HG03354 (cell line): ENCODE results near the gene ROBO2.

Experiments
- ATAC-seq: cut with Tn5 transposase; IDR thresholded peaks from one replicate; pipeline ENCODE4 v1.9.1; 2021; ENCODE audit warnings: mild to moderate bottlenecking; ENCODE audit not compliant: unreplicated experiment, poor library complexity, severe bottlenecking

Gene ROBO2

DNA sequence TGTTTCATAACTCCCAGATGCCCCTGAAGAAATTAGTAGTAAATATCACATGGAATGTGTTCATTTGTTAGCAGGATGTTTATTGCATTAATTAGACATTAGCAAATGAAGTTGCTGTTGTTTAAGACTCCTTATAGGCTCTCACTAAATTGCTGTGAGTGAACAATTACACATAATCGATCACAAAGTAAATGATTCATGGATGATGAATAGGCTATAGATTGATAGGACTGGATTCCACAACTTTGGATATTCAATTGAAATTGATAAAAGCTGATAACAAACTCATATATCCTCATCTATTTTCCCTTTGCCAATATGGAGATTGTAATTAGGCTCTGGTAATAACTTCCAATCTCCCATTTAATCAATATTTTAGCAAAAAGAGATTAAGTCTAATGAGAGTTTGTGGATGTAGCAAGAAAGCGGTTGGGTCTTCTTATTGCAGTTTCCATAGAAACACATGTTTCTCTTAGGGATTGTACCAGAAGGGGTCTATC is 555.5 kb downstream of the ROBO2 start:
- no peak for ATAC-seq

DNA sequence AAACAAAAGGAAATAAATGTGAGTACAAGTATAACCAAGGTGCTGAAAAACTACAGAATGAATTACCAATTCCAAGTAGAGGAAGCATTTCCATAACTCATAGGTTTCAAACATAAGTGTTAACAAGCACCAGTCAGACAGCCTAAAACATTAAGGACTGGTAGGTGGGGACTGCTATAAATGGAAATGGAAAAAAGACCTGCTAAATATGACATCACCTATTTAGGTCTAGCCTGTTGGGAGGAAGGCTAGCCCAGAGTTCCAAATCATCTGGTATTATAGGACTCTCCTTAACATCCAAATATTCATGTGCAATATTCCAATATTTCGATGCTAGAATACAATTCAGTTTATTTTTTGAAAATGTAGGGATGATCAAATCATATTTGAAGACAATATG is 560.0 kb downstream of the ROBO2 start:
- no peak for ATAC-seq

DNA sequence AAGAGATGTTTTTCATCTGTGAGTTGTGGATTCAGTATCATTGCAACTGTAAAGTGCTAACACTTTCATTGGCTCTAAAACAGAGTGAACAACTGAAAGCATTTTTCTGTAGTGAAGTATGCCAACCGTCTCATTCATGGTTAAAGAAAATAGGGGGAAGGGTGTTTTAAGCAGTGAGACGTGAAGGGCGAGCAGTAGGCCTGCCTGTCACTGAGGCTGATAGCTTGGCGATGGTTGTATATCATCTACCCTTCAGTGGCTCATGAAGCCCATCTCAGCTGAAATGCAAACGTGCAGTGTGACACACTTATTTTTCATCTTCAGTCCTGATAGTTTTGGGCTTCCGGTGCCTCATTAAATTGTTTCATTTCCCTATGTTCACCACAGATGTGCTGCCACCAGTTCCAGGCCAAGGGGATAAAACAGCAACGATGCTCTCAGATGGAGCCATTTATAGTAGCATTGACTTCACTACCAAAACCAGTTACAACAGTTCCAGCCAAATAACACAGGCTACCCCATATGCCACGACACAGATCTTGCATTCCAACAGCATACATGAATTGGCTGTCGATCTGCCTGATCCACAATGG is 562.0 kb downstream of the ROBO2 start:
- no peak for ATAC-seq

DNA sequence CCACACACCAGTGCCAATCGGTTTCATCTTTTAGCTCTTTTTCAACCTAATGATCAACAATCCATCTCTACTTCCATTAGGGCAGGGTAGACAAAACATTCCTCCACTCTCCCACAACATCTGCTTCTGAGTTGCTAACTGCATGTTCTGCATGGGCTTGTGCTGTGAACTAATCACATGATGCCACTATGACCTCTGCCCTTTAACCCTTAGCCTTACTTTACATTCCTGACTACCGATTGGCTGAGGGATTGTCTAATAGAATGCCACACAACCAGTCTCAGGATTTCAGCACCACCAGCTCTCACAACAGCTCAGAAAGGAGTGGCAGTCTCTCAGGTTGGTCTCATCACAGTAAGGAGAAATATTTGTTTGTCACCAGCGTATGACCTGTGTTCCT is 562.8 kb downstream of the ROBO2 start:
- ATAC-seq = no peak

DNA sequence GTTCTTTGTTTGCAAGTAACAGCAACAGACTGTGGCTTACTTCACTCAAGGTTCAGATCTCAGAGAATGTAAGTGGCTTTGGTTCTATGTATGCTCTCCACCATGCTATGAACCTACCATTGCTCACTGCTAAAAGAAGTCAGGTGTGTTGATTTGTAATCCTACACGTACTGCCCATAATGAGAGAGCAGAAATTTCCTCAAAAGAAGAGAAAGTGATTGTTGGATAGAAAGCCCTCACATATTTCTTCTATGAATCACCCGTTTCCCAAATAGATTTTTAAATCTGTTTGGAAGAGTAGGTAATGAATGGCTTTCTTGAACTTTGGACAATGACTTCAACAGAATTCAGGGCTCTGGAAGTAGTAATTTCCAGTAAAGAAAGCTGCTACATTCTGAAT is 565.4 kb downstream of the ROBO2 start:
- no peak for ATAC-seq

DNA sequence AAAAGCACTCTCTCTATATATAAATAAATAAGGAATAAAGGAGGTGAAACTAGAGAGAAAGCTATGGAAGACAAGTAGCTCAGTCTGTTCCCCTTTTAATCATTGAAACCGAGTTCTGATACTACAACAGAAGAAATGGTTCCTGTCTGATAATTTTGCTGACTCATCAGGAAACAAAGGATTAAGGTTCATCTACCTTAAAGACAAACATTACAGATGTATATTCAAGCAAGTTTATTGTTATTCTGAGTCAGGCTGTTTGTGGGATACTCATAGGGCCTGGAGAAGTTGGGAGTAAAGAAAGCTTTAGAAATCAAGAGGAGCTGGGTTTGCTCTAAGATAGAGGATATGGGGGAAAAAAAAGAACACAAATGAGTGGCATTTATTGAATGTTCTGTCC is 566.0 kb downstream of the ROBO2 start:
- no peak for ATAC-seq

DNA sequence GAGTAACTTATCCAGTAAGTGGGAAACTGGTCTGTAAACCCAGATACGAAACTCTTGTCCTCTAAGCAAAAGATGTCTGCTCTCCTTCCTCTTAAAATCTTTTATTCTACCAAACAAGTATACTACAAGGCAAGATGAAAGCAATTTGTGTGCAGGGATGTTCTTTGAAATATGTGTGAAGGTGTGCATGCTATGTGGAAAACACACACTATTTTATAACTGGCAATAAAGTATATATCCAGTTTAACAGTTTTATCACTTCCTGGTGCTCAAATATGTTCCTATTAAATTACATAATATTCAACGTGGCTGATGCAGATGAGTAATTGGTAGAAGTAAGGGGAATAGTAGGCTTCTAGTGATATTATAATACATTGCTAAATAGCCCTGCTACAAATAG is 566.5 kb downstream of the ROBO2 start:
- no peak for ATAC-seq

DNA sequence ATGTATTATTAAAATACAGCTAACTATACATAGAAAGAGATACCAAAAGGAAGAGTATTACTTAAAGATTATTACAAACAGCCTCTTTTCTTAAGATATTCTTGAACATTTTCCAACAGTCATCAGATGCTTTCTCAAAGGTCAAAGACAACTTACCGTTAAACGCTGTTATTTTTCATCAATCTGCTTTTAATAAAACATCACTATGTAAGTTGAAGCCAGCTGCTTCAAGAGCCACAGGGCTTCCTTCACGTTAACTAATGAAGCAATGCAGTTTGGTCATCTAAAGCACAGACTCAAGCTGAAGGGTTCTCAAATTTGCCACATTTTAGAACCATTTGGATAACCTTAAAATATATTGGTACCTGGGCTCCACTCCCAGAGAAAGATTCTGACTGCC is 578.8 kb downstream of the ROBO2 start:
- ATAC-seq = no peak

DNA sequence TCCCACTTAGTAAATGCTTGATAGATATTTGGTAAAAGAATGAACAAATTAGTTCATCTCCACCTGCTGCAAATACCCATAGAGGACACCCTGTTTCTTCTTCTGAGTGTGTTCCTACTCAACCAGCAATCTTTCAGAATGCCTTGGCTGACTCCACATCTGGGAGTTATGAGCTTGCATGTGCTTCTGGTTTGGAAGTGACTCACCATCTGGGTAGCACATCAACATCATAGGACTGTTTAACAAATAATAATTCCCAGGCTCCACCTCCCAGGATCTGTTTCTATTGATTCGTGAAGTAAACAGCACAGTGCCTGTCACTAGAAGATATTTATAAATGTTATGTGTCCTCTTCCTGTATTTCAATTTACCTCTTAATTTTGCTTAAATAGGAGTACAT is 580.1 kb downstream of the ROBO2 start:
- ATAC-seq = no peak

DNA sequence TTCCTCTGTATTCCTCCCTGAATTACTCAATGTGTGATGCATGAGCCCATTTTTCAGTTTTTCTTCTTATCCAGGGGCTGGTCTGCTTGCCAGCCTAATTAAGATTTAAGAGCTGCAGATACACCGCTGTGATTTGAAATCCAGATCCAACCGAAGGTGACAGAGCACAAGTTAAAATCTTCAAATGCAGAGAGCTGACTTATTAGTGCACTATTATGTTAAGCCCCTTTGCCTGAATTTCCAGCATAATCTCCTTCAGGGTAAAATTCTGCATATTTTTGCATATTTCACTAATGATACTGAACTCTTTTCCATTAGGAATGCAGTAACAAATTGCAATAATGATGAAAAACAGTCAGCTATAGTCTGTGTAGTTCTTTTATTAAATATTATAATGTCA is 583.6 kb downstream of the ROBO2 start:
- no peak for ATAC-seq

DNA sequence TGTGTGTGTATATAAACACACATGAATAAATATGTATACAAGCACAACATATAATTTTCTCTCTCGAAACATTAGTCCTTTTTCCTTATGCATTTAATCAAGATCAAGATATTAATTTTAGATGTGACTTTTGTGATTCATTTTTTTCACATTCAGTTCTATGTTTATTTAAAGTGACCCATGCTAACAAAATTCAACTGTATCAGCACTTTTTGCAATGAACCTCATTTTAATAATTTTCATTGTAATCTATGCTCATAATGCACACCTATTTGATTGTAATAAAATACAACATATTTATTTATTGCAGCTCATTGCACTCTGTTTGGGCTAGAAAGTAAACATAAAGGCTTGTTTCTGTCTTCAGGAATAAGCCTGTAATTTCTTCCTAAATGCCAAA is 586.3 kb downstream of the ROBO2 start:
- no peak for ATAC-seq

DNA sequence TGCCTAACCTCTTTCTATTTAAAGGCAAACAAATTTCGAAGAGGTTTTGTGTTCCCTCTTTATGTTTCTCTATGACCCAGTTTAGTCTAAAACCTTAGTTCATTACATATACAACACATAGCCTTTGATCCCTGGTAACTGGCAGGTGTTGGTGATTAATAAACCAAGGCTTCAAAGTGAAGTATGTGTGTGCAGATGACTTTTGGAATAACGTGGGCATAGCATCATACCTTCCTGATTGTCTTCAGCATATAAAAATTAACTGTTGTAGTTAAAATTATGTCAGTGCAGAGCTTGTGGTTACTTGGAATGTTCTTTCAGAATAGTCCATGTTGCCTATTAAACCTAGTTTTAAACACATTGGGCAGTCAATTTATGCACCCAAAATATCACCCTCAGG is 608.3 kb downstream of the ROBO2 start:
- ATAC-seq = no peak

DNA sequence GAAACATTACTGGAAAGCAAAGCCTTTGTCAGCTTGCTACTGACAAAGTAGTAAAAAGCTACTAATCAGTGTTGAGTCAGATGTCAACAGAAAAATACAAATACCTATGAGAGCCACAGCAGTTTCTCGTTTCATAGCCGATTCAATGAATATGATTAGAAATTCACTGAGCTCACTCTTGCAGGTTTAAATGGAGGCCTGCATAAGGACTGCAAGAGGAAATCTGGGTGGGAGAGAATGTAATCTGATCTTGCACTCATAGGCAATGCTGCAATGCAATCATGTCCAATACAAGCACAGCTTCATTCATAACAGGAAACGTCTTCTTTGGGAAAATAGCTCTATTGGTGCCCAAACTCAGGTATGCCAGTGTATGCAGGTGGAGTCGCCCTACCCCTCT is 608.8 kb downstream of the ROBO2 start:
- no peak for ATAC-seq

DNA sequence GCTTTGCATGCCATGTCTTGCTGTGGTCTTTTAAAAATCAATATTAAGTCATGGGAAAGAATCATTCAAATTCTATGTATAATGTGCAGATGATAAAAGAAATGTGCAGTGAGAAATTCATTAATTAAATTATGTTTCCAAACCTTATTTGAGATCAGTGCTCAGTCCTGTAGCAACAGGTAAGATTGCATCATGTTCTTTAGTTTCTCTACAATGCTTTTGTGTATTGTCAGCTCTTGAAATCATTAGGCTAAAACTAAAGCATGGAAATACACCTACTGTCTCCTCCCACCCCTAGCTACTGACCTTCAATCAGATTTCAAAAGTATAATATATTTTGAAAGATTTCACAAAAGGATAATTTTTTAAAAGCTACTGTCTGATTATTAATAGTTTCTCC is 612.7 kb downstream of the ROBO2 start:
- ATAC-seq = no peak

DNA sequence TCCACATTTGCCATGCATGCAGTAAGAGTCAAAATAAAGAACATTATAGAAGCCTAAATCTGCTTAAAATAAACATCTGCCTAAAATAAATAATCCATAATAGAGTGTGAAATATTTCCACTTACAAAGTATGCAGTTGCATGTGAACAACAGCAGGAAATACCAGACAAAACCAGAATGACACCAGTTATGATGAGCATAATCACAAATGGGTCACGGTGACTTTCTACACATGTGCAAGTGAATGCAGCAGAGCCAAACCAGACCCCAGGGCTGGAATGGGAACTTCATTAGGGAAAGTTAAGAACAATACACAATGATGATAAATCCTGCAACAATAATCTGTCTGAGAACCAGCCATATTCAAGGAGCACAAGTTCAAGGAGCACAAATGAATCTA is 615.5 kb downstream of the ROBO2 start:
- no peak for ATAC-seq

DNA sequence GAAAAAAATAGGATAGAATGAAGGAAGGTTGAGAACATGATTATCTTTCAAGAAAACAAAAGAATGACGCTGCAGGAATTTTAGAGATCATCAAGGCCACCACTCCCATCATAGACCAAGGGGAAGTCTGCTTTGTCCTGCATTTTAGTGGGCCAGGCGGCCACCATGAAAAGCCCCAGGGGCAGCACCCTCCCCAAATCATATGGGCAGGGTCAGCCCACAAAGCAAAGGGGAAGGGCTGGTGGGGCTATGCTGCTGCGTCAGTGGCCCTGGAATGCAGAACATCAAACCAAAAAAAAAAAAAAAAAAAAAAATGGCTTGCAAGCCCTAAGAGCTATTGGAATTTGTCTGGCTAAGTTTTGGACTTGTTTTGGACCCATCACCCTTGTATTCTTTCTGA is 620.8 kb downstream of the ROBO2 start:
- no peak for ATAC-seq

DNA sequence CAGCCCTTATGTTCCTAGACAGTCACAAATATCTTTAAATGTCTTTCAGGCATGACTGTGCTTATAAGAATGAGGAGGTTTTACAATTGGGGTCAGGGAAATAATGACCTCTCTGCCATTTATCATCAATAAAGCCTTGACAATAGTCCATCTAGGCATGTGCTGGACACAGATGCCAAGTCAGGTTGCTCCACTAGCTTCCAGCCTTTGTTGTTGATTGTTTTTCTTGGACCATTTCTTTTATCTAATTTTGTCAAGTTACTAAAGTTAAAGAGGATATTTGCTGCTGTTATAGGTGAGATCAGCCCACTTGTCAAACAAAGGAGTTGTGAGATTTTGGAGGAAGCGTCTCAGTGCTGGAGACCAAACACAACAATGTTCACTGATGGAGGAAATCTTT is 628.0 kb downstream of the ROBO2 start:
- no peak for ATAC-seq

DNA sequence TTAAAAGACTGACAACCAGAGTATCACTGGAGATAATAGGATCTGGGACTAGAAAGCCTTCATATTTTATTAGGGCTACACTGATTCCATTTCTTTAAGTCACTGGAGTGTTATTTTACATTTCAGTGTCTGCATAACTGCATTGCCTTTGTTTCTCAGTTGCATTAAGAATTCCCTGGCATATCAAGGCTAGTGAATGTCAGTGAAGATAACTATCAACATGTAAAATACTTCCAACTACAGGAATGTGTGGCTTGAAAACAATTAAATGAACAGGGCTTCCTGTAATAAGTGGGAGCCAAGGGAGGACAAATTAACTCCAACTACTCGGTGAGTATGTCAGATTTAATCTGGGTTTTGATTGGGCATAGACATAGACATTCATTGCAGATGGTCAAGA is 628.5 kb downstream of the ROBO2 start:
- ATAC-seq = no peak

DNA sequence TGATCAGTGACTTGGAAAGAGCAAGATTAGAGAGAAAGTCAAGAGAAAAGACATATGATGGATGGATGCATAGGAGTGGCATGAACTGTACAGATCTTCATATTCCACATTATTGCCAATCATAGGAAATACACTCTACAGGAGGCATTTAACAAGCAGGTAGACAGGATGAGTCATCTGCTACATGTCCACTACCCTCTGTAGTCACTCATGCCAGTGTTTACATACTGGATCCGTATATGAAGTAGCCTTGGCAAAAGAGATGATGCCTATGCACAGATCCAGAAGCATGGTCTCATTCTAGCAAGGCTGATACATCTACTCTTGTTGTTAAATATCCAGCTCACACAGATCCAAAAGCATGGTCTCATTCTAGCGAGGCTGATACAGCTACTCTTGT is 632.1 kb downstream of the ROBO2 start:
- ATAC-seq = no peak

DNA sequence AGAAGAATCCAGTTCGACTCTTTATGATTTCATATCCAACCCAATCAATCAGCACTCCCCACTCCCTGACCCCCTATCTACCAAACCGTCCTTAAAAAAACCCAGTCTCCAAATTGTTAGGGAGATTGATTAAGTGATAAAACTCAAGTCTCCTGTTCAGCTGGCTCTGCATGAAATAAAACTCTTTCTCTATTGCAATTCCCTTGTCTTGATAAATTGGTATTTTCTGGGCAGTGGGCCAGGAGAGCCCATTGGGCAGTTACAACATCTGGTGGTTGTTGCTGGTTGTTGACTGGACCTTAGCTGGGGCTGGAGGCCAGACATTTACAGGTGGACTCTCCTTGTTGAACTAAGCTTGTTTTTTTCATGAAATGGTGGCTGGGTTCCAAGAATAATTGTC is 642.3 kb downstream of the ROBO2 start:
- no peak for ATAC-seq

DNA sequence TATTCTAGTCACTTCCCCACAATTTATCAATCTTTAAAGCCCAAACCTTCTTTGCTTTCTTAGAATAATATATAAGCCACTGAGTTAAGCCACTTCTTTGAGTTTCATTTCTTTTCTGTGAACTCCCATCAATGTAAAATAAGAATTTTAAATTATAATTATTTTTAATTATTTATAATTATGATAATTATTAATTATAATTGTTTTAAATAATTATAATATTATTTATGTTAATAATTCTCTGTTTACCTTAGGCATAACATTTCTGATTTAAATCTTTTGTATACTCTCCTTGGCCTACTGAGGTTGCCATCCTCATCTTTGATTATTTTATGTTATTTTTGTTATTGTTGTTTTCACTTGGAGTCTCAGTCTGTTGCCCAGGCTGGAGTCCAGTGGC is 644.2 kb downstream of the ROBO2 start:
- ATAC-seq = no peak

DNA sequence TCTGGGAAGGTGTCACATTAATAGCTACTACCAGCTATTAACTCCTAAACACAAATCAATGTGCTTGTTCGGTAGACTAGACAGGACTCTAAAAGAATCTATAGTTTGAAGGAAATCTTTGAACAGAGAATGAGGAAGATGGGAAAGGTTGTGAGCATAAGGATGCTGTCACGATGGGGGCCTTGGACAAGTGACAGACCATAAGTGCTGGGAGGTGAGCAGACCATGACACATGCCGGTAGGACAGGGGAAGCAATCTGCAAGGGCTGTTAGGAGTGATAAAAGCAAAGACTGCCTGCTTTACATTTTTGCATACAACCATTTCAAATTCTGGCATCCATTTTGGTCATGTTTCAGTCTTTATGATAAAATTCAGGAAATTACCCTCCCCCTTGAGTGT is 645.8 kb downstream of the ROBO2 start:
- ATAC-seq = no peak
